Tibial artery (tissue), 4 donors: ENCODE data around the gene SYT6.

Experiments
- DNase-seq, 2 donors: peaks; one replicate each; pipeline ENCODE4 v3.0.0-alpha.2; 2019
- H3K27ac ChIP-seq, 2 donors: fragments of 200-600 bp; sonication (generic) in 1 of 2; 1 replicate in 1 of 2; 2 replicates in 1 of 2; pipeline ENCODE4 v1.5.1; 2018 to 2019; ENCODE audit warnings: mild to moderate bottlenecking in 1 of 2
- H3K27me3 ChIP-seq, 2 donors: fragments of 200-600 bp; sonication (generic) in 1 of 2; one replicate each; pipeline versions ENCODE4 v1.5.1 to v1.6.0; 2016 to 2019
- H3K36me3 ChIP-seq, 3 donors: fragments of 200-600 bp; sonication (generic) in 2 of 3; one replicate each; pipeline ENCODE4 v1.5.1; 2016 to 2019; ENCODE audit warnings: mild to moderate bottlenecking in 2 of 3
- H3K4me1 ChIP-seq, 4 donors: fragments of 200-600 bp; sonication (generic) in 2 of 4; 1 replicate in 3 of 4; 2 replicates in 1 of 4; pipeline ENCODE4 v1.5.1; 2016 to 2019
- H3K4me3 ChIP-seq, 2 donors: fragments of 200-600 bp; sonication (generic) in 1 of 2; 1 replicate in 1 of 2; 2 replicates in 1 of 2; pipeline ENCODE4 v1.5.1; 2018 to 2019; ENCODE audit warnings: mild to moderate bottlenecking in 2 of 2
- H3K9me3 ChIP-seq, 3 donors: fragments of 200-600 bp; sonication (generic) in 1 of 3; one replicate each; pipeline ENCODE4 v1.5.1; 2016 to 2019
- CTCF ChIP-seq, 2 experiments: fragments of 200-600 bp in 1 of 2; fragments of 450-650 bp in 1 of 2; IDR thresholded peaks; one replicate each; pipeline ENCODE4 v1.5.1; 2017 to 2019; ENCODE audit warnings: antibody characterized with exemption in 2 of 2, mild to moderate bottlenecking in 1 of 2, moderate library complexity in 1 of 2
- intact Hi-C: fragments of 100-400 bp; cut with DNase I; formaldehyde crosslinking; loops from one replicate; pipeline ENCODE4 v1.15.0; 2023; ENCODE audit warnings: low total_unique reads

Gene SYT6

GRCh38 chr1:114154963-114155322 lies 1.3 kb upstream of the SYT6 start:
- Histone ChIP-seq H3K36me3 (no peaks in the 10 kb centered on the region), H3K4me1 (peaks cover 0 to 36% (median 27%) of the 10 kb centered on the region in 4 donors), H3K4me3 (no peak overlapping the region), H3K9me3 (no peaks in the 10 kb centered on the region), H3K27me3 (peaks cover 9 to 86% of the 10 kb centered on the region in 2 donors), H3K27ac (no peak overlapping the region)
- no peak for TF ChIP-seq CTCF (IDR thresholded peaks at IDR 0.05)
- DNase-seq = no peak
- intact Hi-C loops = no loop called here

- intact Hi-C loops = no loop called here
- Histone ChIP-seq H3K4me1 (peaks cover 0 to 36% (median 27%) of the 10 kb centered on the region in 4 donors), H3K27me3 (peaks cover 9 to 88% of the 10 kb centered on the region in 2 donors), H3K9me3 (no peaks in the 10 kb centered on the region), H3K27ac (no peak overlapping the region), H3K36me3 (no peaks in the 10 kb centered on the region), H3K4me3 (no peak overlapping the region)
- no peak for DNase-seq
- no peak for TF ChIP-seq CTCF (IDR thresholded peaks at IDR 0.05)
These were observed 685 bp upstream of the SYT6 start for GRCh38 chr1:114154146-114154962.

GRCh38 chr1:114152508-114153260 lies 985 bp downstream of the SYT6 start:
- peak; percentile 27 to 68 for DNase-seq

GRCh38 chr1:114152089-114152507 lies 1.6 kb downstream of the SYT6 start:
- intact Hi-C loops = no loop called here
- Histone ChIP-seq H3K36me3 (no peaks in the 10 kb centered on the region), H3K27ac (no peak overlapping the region), H3K4me1 (peaks cover 0 to 36% (median 27%) of the 10 kb centered on the region in 4 donors), H3K9me3 (no peaks in the 10 kb centered on the region), H3K4me3 (peak overlapping the region; percentile 30 to 52), H3K27me3 (peaks cover 9 to 95% of the 10 kb centered on the region in 2 donors)
- TF ChIP-seq CTCF (IDR thresholded peaks at IDR 0.05) = no peak
- no peak for DNase-seq

More at GRCh38 chr1:114152508-114153260, 985 bp downstream of the SYT6 start:
- no peaks in the 10 kb centered on the region for H3K36me3 ChIP-seq
- peaks cover 9 to 95% of the 10 kb centered on the region in 2 donors for H3K27me3 ChIP-seq
- H3K4me1 ChIP-seq = peaks cover 0 to 36% (median 27%) of the 10 kb centered on the region in 4 donors
- no peaks in the 10 kb centered on the region for H3K9me3 ChIP-seq
- H3K27ac ChIP-seq = no peak overlapping the region
- peak overlapping the region; percentile 30 to 52 for H3K4me3 ChIP-seq
- TF ChIP-seq CTCF (IDR thresholded peaks at IDR 0.05) = no peak
- intact Hi-C loops = no loop called here

- H3K27me3 ChIP-seq = peaks cover 9 to 86% of the 10 kb centered on the region in 2 donors
- TF ChIP-seq CTCF (IDR thresholded peaks at IDR 0.05) = no peak
- intact Hi-C loops = no loop called here
These were observed 3.7 kb downstream of the SYT6 start for GRCh38 chr1:114150016-114150415.

More at GRCh38 chr1:114150016-114150415, 3.7 kb downstream of the SYT6 start:
- Histone ChIP-seq H3K27ac (no peak overlapping the region), H3K4me1 (peaks cover 0 to 33% (median 27%) of the 10 kb centered on the region in 4 donors), H3K9me3 (no peaks in the 10 kb centered on the region), H3K36me3 (no peaks in the 10 kb centered on the region), H3K4me3 (no peak overlapping the region)
- no peak for DNase-seq
